Keratinocyte (primary cell): ENCODE measurements around the gene PPP6R1. TPM values are rescaled to one million over a fixed set of nuclear protein-coding genes. Genes with fewer than 3 reads are reported as not detected.
A peak's percentile ranks its signal among the peaks of the same experiment; 100 is the strongest.

Source experiments
- DNase-seq: peaks from one replicate; pipeline ENCODE4 v3.0.0-alpha.2; 2011; ENCODE audit warnings: low read depth, missing footprints, low spot score
- FAIRE-seq: peaks from 2 replicates; lab custom pipeline; 2011; peaks lifted over from hg19 to GRCh38; lab: Jason Lieb, UNC
- H2AFZ ChIP-seq: 2 replicates; pipeline ENCODE4 v1.6.0; 2012; ENCODE audit warnings: low read length, control low read depth, inconsistent platforms; ENCODE audit not compliant: control insufficient read depth
- H3K27ac ChIP-seq: 2 replicates; pipeline ENCODE4 v1.5.1; 2011; ENCODE audit warnings: low read length; ENCODE audit not compliant: control insufficient read depth, insufficient read depth
- H3K27me3 ChIP-seq: 3 replicates; pipeline ENCODE4 v1.6.0; 2011; ENCODE audit warnings: low read length; ENCODE audit not compliant: control insufficient read depth, insufficient read depth; ENCODE audit errors: extremely low read depth
- H3K36me3 ChIP-seq, 2 experiments: 2 replicates in 1 of 2; 3 replicates in 1 of 2; pipeline ENCODE4 v1.5.1; 2011; ENCODE audit warnings: low read length in 2 of 2, mild to moderate bottlenecking in 1 of 2; ENCODE audit not compliant: control insufficient read depth in 2 of 2, insufficient read depth in 2 of 2; ENCODE audit errors: extremely low read depth in 1 of 2
- H3K4me1 ChIP-seq: 3 replicates; pipeline ENCODE4 v1.5.1; 2011; ENCODE audit warnings: low read length; ENCODE audit not compliant: control insufficient read depth, insufficient read depth; ENCODE audit errors: extremely low read depth
- H3K4me2 ChIP-seq: 3 replicates; pipeline ENCODE4 v1.6.0; 2011; ENCODE audit warnings: low read depth, low read length; ENCODE audit not compliant: control insufficient read depth, insufficient read depth; ENCODE audit errors: extremely low read depth
- H3K4me3 ChIP-seq, 3 experiments: fragments of 200-600 bp in 1 of 3; sonication (generic) in 1 of 3; 2 replicates in 2 of 3; 3 replicates in 1 of 3; pipeline ENCODE4 v1.5.1; 2011 to 2016; ENCODE audit warnings: low read length in 3 of 3, mild to moderate bottlenecking in 3 of 3, control low read depth in 2 of 3, inconsistent platforms in 1 of 3, low read depth in 1 of 3, mixed read lengths in 1 of 3, mixed run types in 1 of 3, moderate library complexity in 1 of 3; ENCODE audit not compliant: control insufficient read depth in 2 of 3, insufficient read depth in 2 of 3; ENCODE audit errors: extremely low read depth in 1 of 3
- H3K79me2 ChIP-seq: 2 replicates; pipeline ENCODE4 v1.6.0; 2012; ENCODE audit warnings: low read length; ENCODE audit not compliant: control insufficient read depth, insufficient read depth
- H3K9ac ChIP-seq: 3 replicates; pipeline ENCODE4 v1.6.0; 2011; ENCODE audit warnings: low read length; ENCODE audit not compliant: control insufficient read depth, insufficient read depth; ENCODE audit errors: extremely low read depth
- H3K9me1 ChIP-seq: 3 replicates; pipeline ENCODE4 v1.6.0; 2011; ENCODE audit warnings: low read length; ENCODE audit not compliant: control insufficient read depth, insufficient read depth; ENCODE audit errors: extremely low read depth
- H3K9me3 ChIP-seq: 2 replicates; pipeline ENCODE4 v1.5.1; 2012; ENCODE audit warnings: low read depth, low read length; ENCODE audit not compliant: control insufficient read depth
- H4K20me1 ChIP-seq: 3 replicates; pipeline ENCODE4 v1.6.0; 2011; ENCODE audit warnings: low read length; ENCODE audit not compliant: control insufficient read depth, insufficient read depth; ENCODE audit errors: extremely low read depth
- EZH2 ChIP-seq: IDR thresholded peaks from one replicate; pipeline ENCODE4 v1.6.1; 2012; ENCODE audit warnings: inconsistent platforms, mild to moderate bottlenecking, low read length, moderate library complexity
- dilution Hi-C: fragments of 300-500 bp; cut with MboI; formaldehyde crosslinking; loops from one replicate; pipeline ENCODE4 v1.7.0; 2020; ENCODE audit warnings: low sequenced_read_pairs; ENCODE audit not compliant: extremely low pct_ligation_motif_present
- polyA plus RNA-seq, 5 experiments: library from polyadenylated mRNA; depleted of rRNA in 3 of 5; stranded (reverse) in 3 of 5; stranded (forward) in 1 of 5; unstranded in 1 of 5; fragments of >200 nt; gene quantifications; 1 replicate in 1 of 5; 2 replicates in 3 of 5; 3 replicates in 1 of 5; pipeline versions ENCODE4 v1.2.1 to v1.2.3, GENCODE V29; 2011 to 2012; ENCODE audit warnings: missing spikeins in 2 of 5, low read depth in 1 of 5, low replicate concordance in 1 of 5
- TF ChIP-seq, protein P1 (sequence below), 3 experiments: IDR thresholded peaks in 1 of 3; conservative IDR thresholded peaks in 1 of 3; optimal IDR thresholded peaks in 1 of 3; 2 replicates in 2 of 3; 3 replicates in 1 of 3; pipeline versions ENCODE3 to v1.5.1; 2011; ENCODE audit warnings: low read length in 3 of 3, mild to moderate bottlenecking in 3 of 3, moderate library complexity in 2 of 3, control low read depth in 1 of 3, inconsistent platforms in 1 of 3; ENCODE audit not compliant: insufficient read depth in 2 of 3; ENCODE audit errors: extremely low read depth in 1 of 3

PPP6R1 gene
- polyA plus RNA-seq, 1 donor (not counting 4 experiments of a cell fraction or from before 2014, with no cell fraction given) = 26.7 TPM

DNA sequence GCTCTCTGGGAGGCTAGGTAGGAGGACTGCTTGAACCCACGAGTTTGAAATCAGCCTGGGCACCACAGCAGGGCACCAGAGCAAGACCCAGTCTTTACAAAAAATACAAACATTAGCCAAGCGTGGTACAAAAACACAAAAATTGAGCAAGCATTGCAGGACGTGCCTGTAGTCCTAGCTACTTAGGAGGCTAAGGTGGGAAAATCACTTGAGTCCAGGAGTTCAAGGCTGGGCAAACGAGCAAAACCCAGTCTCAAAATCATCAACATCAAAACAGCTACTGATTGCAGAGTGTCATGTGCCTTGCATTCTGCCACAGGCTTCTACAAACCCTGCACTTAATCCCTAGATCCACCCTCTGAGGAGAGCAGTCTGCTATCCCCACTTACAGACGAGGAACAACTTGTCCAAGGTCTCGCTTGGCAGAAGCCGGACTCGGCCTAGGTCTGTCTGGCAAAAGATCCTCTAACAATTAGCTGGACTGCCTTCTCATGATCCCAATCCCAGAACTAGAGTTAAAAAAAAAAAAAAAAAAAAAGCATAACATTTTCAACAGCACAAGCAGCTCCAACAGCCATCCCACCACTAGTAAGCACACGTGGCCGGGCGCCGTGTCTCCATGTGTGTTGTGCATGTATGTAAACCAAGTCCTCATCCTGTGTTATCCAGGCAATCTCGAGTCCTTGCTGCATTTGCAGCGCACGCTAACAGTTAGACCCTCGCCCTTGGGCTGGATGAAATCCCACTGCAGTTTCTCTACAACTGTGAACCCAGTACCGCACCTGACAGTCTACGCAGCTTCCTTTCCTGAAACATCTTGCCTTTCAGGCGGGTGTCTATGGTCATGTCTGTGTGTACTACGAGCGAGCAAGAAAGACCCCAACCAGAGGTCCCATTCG is 2.0 kb downstream of the PPP6R1 start:
- Histone ChIP-seq H3K4me1 (peaks cover 31% of the 10 kb centered on the region), H4K20me1 (peaks cover 40% of the 10 kb centered on the region), H2AFZ (no peak overlapping the region), H3K27ac (peak overlapping the region; percentile 91), H3K4me2 (peak overlapping the region; percentile 96), H3K9me1 (peaks cover 10% of the 10 kb centered on the region), H3K27me3 (no peaks in the 10 kb centered on the region), H3K79me2 (peaks cover 67% of the 10 kb centered on the region), H3K9me3 (no peaks in the 10 kb centered on the region), H3K36me3 (peaks cover under 1 to 13% of the 10 kb centered on the region in 2 experiments), H3K4me3 (peak overlapping the region; percentile 79 to 99 (median 88)), H3K9ac (peak overlapping the region; percentile 94)
- no peak for FAIRE-seq
- dilution Hi-C loops = no loop called here
- no peak for DNase-seq
- TF ChIP-seq EZH2 = no peak
- TF ChIP-seq, protein P1, sequence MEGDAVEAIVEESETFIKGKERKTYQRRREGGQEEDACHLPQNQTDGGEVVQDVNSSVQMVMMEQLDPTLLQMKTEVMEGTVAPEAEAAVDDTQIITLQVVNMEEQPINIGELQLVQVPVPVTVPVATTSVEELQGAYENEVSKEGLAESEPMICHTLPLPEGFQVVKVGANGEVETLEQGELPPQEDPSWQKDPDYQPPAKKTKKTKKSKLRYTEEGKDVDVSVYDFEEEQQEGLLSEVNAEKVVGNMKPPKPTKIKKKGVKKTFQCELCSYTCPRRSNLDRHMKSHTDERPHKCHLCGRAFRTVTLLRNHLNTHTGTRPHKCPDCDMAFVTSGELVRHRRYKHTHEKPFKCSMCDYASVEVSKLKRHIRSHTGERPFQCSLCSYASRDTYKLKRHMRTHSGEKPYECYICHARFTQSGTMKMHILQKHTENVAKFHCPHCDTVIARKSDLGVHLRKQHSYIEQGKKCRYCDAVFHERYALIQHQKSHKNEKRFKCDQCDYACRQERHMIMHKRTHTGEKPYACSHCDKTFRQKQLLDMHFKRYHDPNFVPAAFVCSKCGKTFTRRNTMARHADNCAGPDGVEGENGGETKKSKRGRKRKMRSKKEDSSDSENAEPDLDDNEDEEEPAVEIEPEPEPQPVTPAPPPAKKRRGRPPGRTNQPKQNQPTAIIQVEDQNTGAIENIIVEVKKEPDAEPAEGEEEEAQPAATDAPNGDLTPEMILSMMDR (optimal IDR thresholded peaks at IDR 0.05 in 1 of 3, IDR thresholded peaks at IDR 0.05 in 1 of 3, conservative IDR thresholded peaks at IDR 0.05 in 1 of 3; ENCODE audit: extremely low read depth in 1 of 3, insufficient read depth in 2 of 3, low read length in 3 of 3) = no peak

DNA sequence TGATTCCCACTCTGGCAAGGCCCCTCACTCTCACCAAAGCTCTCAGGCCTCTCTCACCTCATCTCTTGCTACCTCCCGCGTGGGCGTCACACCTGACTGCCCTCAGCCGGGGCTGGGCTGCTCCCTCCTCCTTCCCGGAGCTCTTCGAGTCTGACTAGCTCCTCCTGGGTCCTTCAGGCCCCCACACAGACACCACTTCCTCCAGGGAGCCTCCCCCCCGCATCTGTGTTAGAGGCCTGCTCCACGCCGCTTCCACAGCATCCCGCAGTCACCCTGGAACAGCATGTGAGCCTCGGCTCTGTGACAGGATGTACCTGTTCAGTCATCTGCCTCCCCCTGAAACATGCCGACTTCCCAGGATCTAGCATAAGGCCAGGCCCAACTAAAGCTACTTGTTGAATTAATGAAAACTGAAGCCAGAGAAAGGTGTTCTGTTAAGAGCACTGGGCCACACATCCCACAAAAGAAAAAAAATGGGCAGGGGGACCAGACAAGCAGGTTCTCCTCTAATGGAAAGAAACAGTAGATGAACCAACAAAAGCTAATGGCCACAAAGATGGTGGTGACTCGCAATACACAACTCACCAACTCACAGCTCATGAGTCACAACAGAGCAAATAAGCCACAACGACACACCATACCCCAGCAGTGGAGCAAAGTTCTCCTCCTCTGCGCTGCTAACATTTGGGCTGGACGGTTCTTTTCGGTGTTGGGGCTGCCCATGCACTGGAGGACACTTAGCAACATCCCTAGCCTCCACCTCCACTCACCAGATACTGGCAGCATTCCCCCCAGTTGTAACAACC is 3.0 kb downstream of the PPP6R1 start:
- TF ChIP-seq EZH2 = no peak
- TF ChIP-seq, protein P1 (optimal IDR thresholded peaks at IDR 0.05 in 1 of 3, IDR thresholded peaks at IDR 0.05 in 1 of 3, conservative IDR thresholded peaks at IDR 0.05 in 1 of 3; ENCODE audit: extremely low read depth in 1 of 3, insufficient read depth in 2 of 3, low read length in 3 of 3) = no peak
- Histone ChIP-seq H3K27me3 (no peaks in the 10 kb centered on the region), H4K20me1 (peaks cover 50% of the 10 kb centered on the region), H3K9me1 (peaks cover 13% of the 10 kb centered on the region), H3K79me2 (peaks cover 77% of the 10 kb centered on the region), H3K9me3 (no peaks in the 10 kb centered on the region), H2AFZ (no peak overlapping the region), H3K36me3 (peaks cover 5 to 13% of the 10 kb centered on the region in 2 experiments), H3K9ac (no peak overlapping the region), H3K27ac (peak overlapping the region; percentile 5), H3K4me1 (peaks cover 40% of the 10 kb centered on the region), H3K4me2 (peak overlapping the region; percentile 96), H3K4me3 (peak overlapping the region in 2 of 3 experiments; percentile 43 to 50)
- DNase-seq (no peak), FAIRE-seq (peak; percentile 58)
- dilution Hi-C loops = no loop called here
